ENCODE data around the gene ABCA4. TPM values are rescaled to one million over a fixed set of nuclear protein-coding genes. Genes with fewer than 3 reads are reported as not detected.

The ABCA4 gene
- total RNA-seq, 1 experiment from 2014 or later = 0.29 TPM

DNA sequence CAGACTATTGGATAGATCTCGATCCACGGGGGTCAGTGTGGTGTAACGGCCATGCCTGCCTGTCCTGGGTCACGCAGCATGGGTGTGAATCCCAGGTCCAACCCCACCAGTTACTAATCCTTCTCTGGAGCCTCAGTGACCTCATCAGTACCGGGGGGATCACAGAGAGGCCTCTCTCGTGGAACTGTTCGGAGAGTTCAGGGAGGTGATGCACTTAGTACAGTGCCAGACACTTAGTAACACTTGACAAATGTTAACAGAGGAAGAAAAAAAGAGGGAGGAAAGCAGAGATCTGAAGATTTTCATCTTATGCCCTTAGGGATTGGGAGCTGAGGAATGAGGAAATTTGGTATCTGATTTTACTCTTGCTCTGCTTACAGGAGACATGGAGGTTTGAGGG, 2.9 kb downstream of the ABCA4 start:
- ATAC-seq (no peak), DNase-seq (no peak)
- Histone ChIP-seq H3F3A (ENCODE audit: low read length, unreplicated experiment) (no peaks in the 10 kb centered on the region), H3K9me3 (ENCODE audit: low read length) (no peaks in the 10 kb centered on the region), H4K20me1 (ENCODE audit: low read length) (no peaks in the 10 kb centered on the region), H3K9ac (ENCODE audit: low read length) (no peak overlapping the region), H3K79me2 (ENCODE audit: low read length) (no peaks in the 10 kb centered on the region), H3K27me3 (ENCODE audit: low read length) (no peaks in the 10 kb centered on the region), H3K36me3 (ENCODE audit: low read depth, low read length) (no peaks in the 10 kb centered on the region), H3K4me1 (ENCODE audit: insufficient read depth, low read length) (no peaks in the 10 kb centered on the region), H3K4me2 (ENCODE audit: low read length) (no peak overlapping the region), H3K27ac (ENCODE audit: low read length) (no peak overlapping the region), H3K9me2 (replicated peaks; ENCODE audit: low read length) (no peaks in the 10 kb centered on the region), H2AFZ (ENCODE audit: low read length) (no peak overlapping the region), H3K4me3 (ENCODE audit: low read length) (no peak overlapping the region)
- BruUV-seq (replicated peaks) = no TSS peak
- TF ChIP-seq EZH2 (IDR thresholded peaks at IDR 0.05; ENCODE audit: low read length, unreplicated experiment) (no peak), EZH2phosphoT487 (IDR thresholded peaks at IDR 0.05; ENCODE audit: borderline replicate concordance, low read length) (no peak)
- TF ChIP-seq, protein P1, sequence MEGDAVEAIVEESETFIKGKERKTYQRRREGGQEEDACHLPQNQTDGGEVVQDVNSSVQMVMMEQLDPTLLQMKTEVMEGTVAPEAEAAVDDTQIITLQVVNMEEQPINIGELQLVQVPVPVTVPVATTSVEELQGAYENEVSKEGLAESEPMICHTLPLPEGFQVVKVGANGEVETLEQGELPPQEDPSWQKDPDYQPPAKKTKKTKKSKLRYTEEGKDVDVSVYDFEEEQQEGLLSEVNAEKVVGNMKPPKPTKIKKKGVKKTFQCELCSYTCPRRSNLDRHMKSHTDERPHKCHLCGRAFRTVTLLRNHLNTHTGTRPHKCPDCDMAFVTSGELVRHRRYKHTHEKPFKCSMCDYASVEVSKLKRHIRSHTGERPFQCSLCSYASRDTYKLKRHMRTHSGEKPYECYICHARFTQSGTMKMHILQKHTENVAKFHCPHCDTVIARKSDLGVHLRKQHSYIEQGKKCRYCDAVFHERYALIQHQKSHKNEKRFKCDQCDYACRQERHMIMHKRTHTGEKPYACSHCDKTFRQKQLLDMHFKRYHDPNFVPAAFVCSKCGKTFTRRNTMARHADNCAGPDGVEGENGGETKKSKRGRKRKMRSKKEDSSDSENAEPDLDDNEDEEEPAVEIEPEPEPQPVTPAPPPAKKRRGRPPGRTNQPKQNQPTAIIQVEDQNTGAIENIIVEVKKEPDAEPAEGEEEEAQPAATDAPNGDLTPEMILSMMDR (conservative IDR thresholded peaks at IDR 0.05; ENCODE audit: low read depth, low read length) = no peak
- POLR2A ChIA-PET (ENCODE audit: unreplicated experiment) = no interaction called here
- intact Hi-C loops (cut with micrococcal nuclease) = no loop called here
- CTCF ChIA-PET = no interaction called here

DNA sequence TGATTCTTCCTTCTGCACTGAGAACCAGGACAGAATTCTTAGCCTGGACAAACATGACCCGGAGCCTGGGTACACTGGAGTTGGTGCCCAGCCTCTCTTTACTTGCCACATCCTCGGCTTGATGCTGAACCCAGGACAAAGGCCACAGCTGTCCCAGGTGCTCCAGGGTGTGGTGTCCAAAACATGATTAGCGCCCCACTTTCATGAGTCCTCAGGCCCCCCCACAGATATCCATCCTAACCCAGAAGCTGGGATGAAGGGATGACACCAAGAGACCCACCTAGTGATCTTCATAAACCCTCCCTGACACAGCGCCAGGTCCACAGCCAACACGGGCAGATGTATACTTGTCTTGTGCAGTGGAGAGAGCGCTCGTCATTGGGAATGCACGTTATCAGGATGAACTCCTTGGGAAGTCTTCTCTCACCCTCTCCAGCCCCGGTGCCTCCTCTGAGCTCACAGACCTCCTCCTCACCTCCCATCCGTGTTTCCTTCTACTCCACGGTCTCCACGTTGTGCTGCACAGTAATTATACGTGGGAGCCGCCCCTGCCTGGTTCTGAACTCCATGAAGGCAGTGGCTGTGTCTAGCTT, 3.6 kb downstream of the ABCA4 start:
- POLR2A ChIA-PET (ENCODE audit: unreplicated experiment) = no interaction called here
- intact Hi-C loops (cut with micrococcal nuclease) = no loop called here

DNA sequence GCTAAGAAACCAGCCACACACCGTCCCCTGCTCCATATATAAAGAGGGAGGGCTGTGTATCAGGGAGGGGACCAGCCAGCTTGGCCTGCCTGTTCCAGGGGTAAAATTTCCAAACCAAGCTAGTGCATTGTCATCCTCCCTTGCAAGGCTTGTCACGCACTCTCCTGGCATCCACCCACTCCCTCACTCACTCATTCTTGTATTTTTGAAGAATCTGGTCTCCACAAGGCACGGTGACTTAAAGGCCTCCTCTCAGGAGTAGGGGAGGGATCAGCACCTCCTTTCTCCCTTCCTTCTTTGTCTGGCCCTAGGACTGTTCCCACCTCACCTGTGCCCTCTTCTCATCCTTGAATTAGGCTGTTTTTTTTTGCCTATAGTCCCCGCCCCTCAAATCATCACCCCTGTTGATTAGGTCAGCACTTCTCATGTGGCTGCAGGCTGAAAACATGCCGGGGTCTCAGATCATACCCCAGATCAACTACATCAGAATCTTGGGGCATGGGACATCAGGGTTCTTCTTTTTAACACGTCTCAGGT, 5.0 kb downstream of the ABCA4 start:
- intact Hi-C loops (cut with micrococcal nuclease) = no loop called here
- TF ChIP-seq, protein P1 (conservative IDR thresholded peaks at IDR 0.05; ENCODE audit: low read depth, low read length) = no peak
- H2AFZ ChIP-seq (ENCODE audit: low read length) = no peak overlapping the region
- no TSS peak for BruUV-seq (replicated peaks)
- no peaks in the 10 kb centered on the region for H3K27me3 ChIP-seq (ENCODE audit: low read length)
- no peaks in the 10 kb centered on the region for H3F3A ChIP-seq (ENCODE audit: low read length, unreplicated experiment)
- ATAC-seq (no peak), DNase-seq (no peak)
- H3K9me3 ChIP-seq (ENCODE audit: low read length) = no peaks in the 10 kb centered on the region
- H4K20me1 ChIP-seq (ENCODE audit: low read length) = no peaks in the 10 kb centered on the region
- H3K79me2 ChIP-seq (ENCODE audit: low read length) = no peaks in the 10 kb centered on the region
- ChIA-PET POLR2A (ENCODE audit: unreplicated experiment) (no interaction called here), CTCF (no interaction called here)
- no peak overlapping the region for H3K4me2 ChIP-seq (ENCODE audit: low read length)
- H3K4me3 ChIP-seq (ENCODE audit: low read length) = no peak overlapping the region
- no peaks in the 10 kb centered on the region for H3K36me3 ChIP-seq (ENCODE audit: low read depth, low read length)
- no peaks in the 10 kb centered on the region for H3K9me2 ChIP-seq (replicated peaks; ENCODE audit: low read length)
- no peaks in the 10 kb centered on the region for H3K4me1 ChIP-seq (ENCODE audit: insufficient read depth, low read length)
- H3K27ac ChIP-seq (ENCODE audit: low read length) = no peak overlapping the region
- H3K9ac ChIP-seq (ENCODE audit: low read length) = no peak overlapping the region

More for the DNA sequence above, 3.6 kb downstream of the ABCA4 start:
- ATAC-seq (no peak), DNase-seq (no peak)
- no peaks in the 10 kb centered on the region for H3K27me3 ChIP-seq (ENCODE audit: low read length)
- no peak overlapping the region for H3K4me3 ChIP-seq (ENCODE audit: low read length)
- CTCF ChIA-PET = no interaction called here
- H3K4me2 ChIP-seq (ENCODE audit: low read length) = no peak overlapping the region
- no peaks in the 10 kb centered on the region for H3K9me3 ChIP-seq (ENCODE audit: low read length)
- TF ChIP-seq EZH2phosphoT487 (IDR thresholded peaks at IDR 0.05; ENCODE audit: borderline replicate concordance, low read length) (no peak), EZH2 (IDR thresholded peaks at IDR 0.05; ENCODE audit: low read length, unreplicated experiment) (no peak)
- TF ChIP-seq, protein P1 (conservative IDR thresholded peaks at IDR 0.05; ENCODE audit: low read depth, low read length) = no peak
- H3K79me2 ChIP-seq (ENCODE audit: low read length) = no peaks in the 10 kb centered on the region
- H3F3A ChIP-seq (ENCODE audit: low read length, unreplicated experiment) = no peaks in the 10 kb centered on the region
- H3K36me3 ChIP-seq (ENCODE audit: low read depth, low read length) = no peaks in the 10 kb centered on the region
- no peak overlapping the region for H3K27ac ChIP-seq (ENCODE audit: low read length)
- no TSS peak for BruUV-seq (replicated peaks)
- no peaks in the 10 kb centered on the region for H3K4me1 ChIP-seq (ENCODE audit: insufficient read depth, low read length)
- H4K20me1 ChIP-seq (ENCODE audit: low read length) = no peaks in the 10 kb centered on the region
- no peak overlapping the region for H3K9ac ChIP-seq (ENCODE audit: low read length)
- H2AFZ ChIP-seq (ENCODE audit: low read length) = no peak overlapping the region
- no peaks in the 10 kb centered on the region for H3K9me2 ChIP-seq (replicated peaks; ENCODE audit: low read length)
